K562 (cell line): Measurements from ENCODE around the gene SP4. TPM values are rescaled to one million over a fixed set of nuclear protein-coding genes. Genes with fewer than 3 reads are reported as not detected.

ENCODE experiments used
- ATAC-seq: fragments of 200-7000 bp; cut with Tn5 transposase; 3 replicates; pipeline ENCODE4 v1.9.1; 2020; ENCODE audit warnings: moderate library complexity
- BruUV-seq: library from RNA; stranded (reverse); fragments of 400-500 nt; replicated peaks from 2 replicates; lab custom pipeline; 2021; lab: Mats Ljungman, UMichigan
- CTCF ChIA-PET: fragments of 300-600 bp; formaldehyde crosslinking; extraction: SDS; loops from one replicate; lab custom pipeline; 2021; ENCODE audit warnings: low intra/inter-chr PET ratio; lab: Yijun Ruan, JAX
- POLR2A ChIA-PET: fragments of 300-600, 350-650 bp; sonication (Branson Sonifier 250); formaldehyde crosslinking; extraction: SDS; loops from one replicate; lab custom pipeline; 2021; ENCODE audit warnings: antibody characterized with exemption, inconsistent platforms; lab: Yijun Ruan, JAX
- DNase-seq, 4 experiments: peaks; one replicate each; pipeline versions ENCODE4 v3.0.0 to v3.0.0-alpha.2; 2011 to 2018; ENCODE audit warnings: low spot score in 3 of 4, mixed read lengths in 3 of 4; ENCODE audit errors: extremely low read depth in 1 of 4
- FAIRE-seq: peaks from 2 replicates; lab custom pipeline; 2011; peaks lifted over from hg19 to GRCh38; lab: Jason Lieb, UNC
- H2AFZ ChIP-seq: 2 replicates; pipeline ENCODE4 v1.6.0; 2011; ENCODE audit warnings: low read depth, low read length, control low read depth, inconsistent platforms
- H3K27ac ChIP-seq: fragments of 200-600 bp; 3 replicates; pipeline ENCODE4 v1.8.0; 2011; ENCODE audit warnings: low read depth, mild to moderate bottlenecking, control low read depth, inconsistent platforms, low read length, moderate library complexity, mixed read lengths; ENCODE audit errors: extremely low read depth
- H3K27me3 ChIP-seq, 2 experiments: fragments of 300-600 bp in 1 of 2; 2 replicates in 1 of 2; 3 replicates in 1 of 2; pipeline versions ENCODE4 v1.6.0 to v1.8.0; 2011; ENCODE audit warnings: inconsistent platforms in 2 of 2, low read length in 2 of 2, mild to moderate bottlenecking in 1 of 2, mixed read lengths in 1 of 2, moderate library complexity in 1 of 2; ENCODE audit not compliant: control insufficient read depth in 2 of 2, insufficient read depth in 2 of 2
- H3K36me3 ChIP-seq: fragments of 300-600 bp; 3 replicates; pipeline ENCODE4 v1.8.0; 2011; ENCODE audit warnings: mild to moderate bottlenecking, low read length, inconsistent platforms; ENCODE audit not compliant: control insufficient read depth, insufficient read depth
- H3K4me1 ChIP-seq, 2 experiments: fragments of 200-600 bp in 1 of 2; replicated peaks in 1 of 2; 2 replicates in 1 of 2; 3 replicates in 1 of 2; pipeline versions ENCODE4 v1.5.1 to v1.8.0; 2011; ENCODE audit warnings: inconsistent platforms in 2 of 2, low read length in 2 of 2, mild to moderate bottlenecking in 1 of 2, mixed read lengths in 1 of 2, moderate library complexity in 1 of 2; ENCODE audit not compliant: control insufficient read depth in 2 of 2, insufficient read depth in 2 of 2
- H3K4me2 ChIP-seq: 2 replicates; pipeline ENCODE4 v1.6.1; 2011; ENCODE audit warnings: low read length, control low read depth, inconsistent platforms, mixed read lengths; ENCODE audit not compliant: insufficient read depth
- H3K4me3 ChIP-seq: fragments of 200-600 bp; sonication (generic), shearing (Covaris generic); 2 replicates; pipeline ENCODE4 v1.5.1; 2016; ENCODE audit warnings: control low read depth, inconsistent platforms
- H3K79me2 ChIP-seq: fragments of 200-600 bp; 3 replicates; pipeline ENCODE4 v1.8.0; 2011; ENCODE audit warnings: low read length, inconsistent platforms; ENCODE audit not compliant: control insufficient read depth, insufficient read depth
- H3K9ac ChIP-seq, 2 experiments: 2 replicates each; pipeline versions ENCODE4 v1.6.0 to v1.6.1; 2011; ENCODE audit warnings: low read depth in 2 of 2, low read length in 2 of 2, control low read depth in 1 of 2, inconsistent platforms in 1 of 2, mild to moderate bottlenecking in 1 of 2, mixed read lengths in 1 of 2; ENCODE audit not compliant: insufficient read depth in 1 of 2
- H3K9me1 ChIP-seq: one replicate; pipeline ENCODE4 v1.6.0; 2011; ENCODE audit warnings: inconsistent platforms, mild to moderate bottlenecking, low read length, moderate library complexity; ENCODE audit not compliant: control insufficient read depth, insufficient read depth
- H3K9me3 ChIP-seq: replicated peaks from 2 replicates; pipeline ENCODE4 v1.5.1; 2011; ENCODE audit warnings: low read depth, low read length, inconsistent platforms; ENCODE audit not compliant: control insufficient read depth, insufficient read depth
- H4K20me1 ChIP-seq: replicated peaks from 2 replicates; pipeline ENCODE4 v1.6.1; 2011; ENCODE audit warnings: low read length, inconsistent platforms, mixed read lengths; ENCODE audit not compliant: control insufficient read depth, insufficient read depth
- ARID1B ChIP-seq: fragments of 450-650 bp; IDR thresholded peaks from 2 replicates; pipeline ENCODE4 v1.6.1; 2016; ENCODE audit warnings: antibody characterized with exemption, mild to moderate bottlenecking, inconsistent platforms
- CBFA2T3 ChIP-seq: fragments of 450-650 bp; IDR thresholded peaks from 2 replicates; pipeline ENCODE4 v1.6.1; 2017
- CREBBP ChIP-seq: IDR thresholded peaks from one replicate; pipeline ENCODE4 v1.6.1; 2012; ENCODE audit warnings: low read depth, mild to moderate bottlenecking, control low read depth, inconsistent platforms, low read length
- ILF3 ChIP-seq: fragments of 450-650 bp; IDR thresholded peaks from 2 replicates; pipeline ENCODE4 v1.6.1; 2018; ENCODE audit warnings: antibody characterized with exemption, mild to moderate bottlenecking, moderate library complexity, borderline replicate concordance
- MLLT1 ChIP-seq, 2 experiments: fragments of 450-650 bp; IDR thresholded peaks; 2 replicates each; pipeline ENCODE4 v1.6.1; 2016
- MTF1 ChIP-seq: fragments of 250-450 bp; sonication (Bioruptor Pico); IDR thresholded peaks from 2 replicates; pipeline ENCODE4 v1.9.0; 2021; ENCODE audit warnings: moderate library complexity, mild to moderate bottlenecking, inconsistent platforms, borderline replicate concordance
- RAD51 ChIP-seq: fragments of 450-650 bp; IDR thresholded peaks from 2 replicates; pipeline ENCODE4 v1.7.1; 2016; ENCODE audit warnings: low read depth, mild to moderate bottlenecking, borderline replicate concordance
- TCF3 ChIP-seq: sonication (generic); formaldehyde crosslinking; IDR thresholded peaks from 2 replicates; pipeline ENCODE4 v1.4.0; 2020; ENCODE audit warnings: mild to moderate bottlenecking, missing genetic modification reagents
- TFE3 ChIP-seq: fragments of 450-650 bp; formaldehyde crosslinking; IDR thresholded peaks from 2 replicates; pipeline ENCODE4 v1.4.0; 2020; ENCODE audit warnings: mild to moderate bottlenecking, mixed read lengths
- ZNF41 ChIP-seq: fragments of 250-450 bp; sonication (Bioruptor Pico); conservative IDR thresholded peaks from 2 replicates; pipeline ENCODE4 v1.4.0; 2020; ENCODE audit warnings: mild to moderate bottlenecking
- ZNF830 ChIP-seq: fragments of 250-450 bp; sonication (Bioruptor Pico); IDR thresholded peaks from 2 replicates; pipeline ENCODE4 v1.5.0; 2021; ENCODE audit warnings: mild to moderate bottlenecking
- WGBS: fragments of 100-300 bp; shearing (Covaris generic); methylation state at CpG from one replicate; pipeline ENCODE4 v1.1.6; 2016; ENCODE audit warnings: low coverage, mixed read lengths; ENCODE audit not compliant: insufficient coverage; ENCODE audit errors: missing lambda C conversion rate; 5-methylcytosine and 5-hydroxymethylcytosine counted together
- in situ Hi-C: fragments of 300-500 bp; cut with MboI; formaldehyde crosslinking; loops from 4 replicates; pipeline ENCODE4 v1.15.0; 2018; ENCODE audit warnings: inconsistent platforms, mixed read lengths
- intact Hi-C: fragments of 100-400 bp; cut with micrococcal nuclease; formaldehyde crosslinking; loops from 2 replicates; pipeline ENCODE4 v1.14.2; 2022
- polyA plus RNA-seq, 8 experiments: library from polyadenylated mRNA; depleted of rRNA in 4 of 8; stranded (reverse) in 5 of 8; unstranded in 3 of 8; fragments of >200 nt; fragmentation: Nextera tagmentation in 2 of 8; fragmentation: Illumina TruSeq in 1 of 8; extraction: Ambion mirVana in 2 of 8; extraction: Trizol in 1 of 8; gene quantifications; 2 replicates each; pipeline versions ENCODE4 v1.2.1 to v1.2.3, GENCODE V29; 2011 to 2014; ENCODE audit warnings: inconsistent platforms in 1 of 8, missing spikeins in 1 of 8
- total RNA-seq, 7 experiments: library from RNA; depleted of rRNA in 6 of 7; stranded (reverse); fragments of >200 nt in 6 of 7; fragmentation: Illumina TruSeq in 2 of 7; extraction: Trizol in 2 of 7; gene quantifications; 2 replicates each; pipeline versions ENCODE4 v1.2.1 to v1.2.3, GENCODE V29; 2011 to 2021; ENCODE audit warnings: low replicate concordance in 1 of 7

The SP4 gene
- total and polyA plus RNA-seq, 9 of the 15 experiments (the other 6 are each of a cell fraction or from before 2014, with no cell fraction given), result 2.4 to 9.4 (median 4.5) TPM

- BruUV-seq, result no TSS peak
- H2AFZ ChIP-seq, result peak overlapping the region; percentile 53; the same call in 1 of the 2 replicates
- ATAC-seq (peak; percentile 28; the same call in 2 of the 3 replicates), DNase-seq (peak in 2 of 4 experiments; percentile 15 to 20), FAIRE-seq (no peak)
- TF ChIP-seq CBFA2T3 (peak; percentile 45), TFE3 (0 out of 2 replicates have a peak, but pooled peaks have one; percentile 19), MTF1 (CRISPR knock-in tag) (no peak), ILF3 (no peak), ARID1B (0 out of 2 replicates have a peak, but pooled peaks have one; percentile 15), ZNF830 (no peak), MLLT1 (IDR thresholded peaks at IDR 0.05) (no peak), TCF3 (CRISPR knock-in tag) (peak; percentile 60), CREBBP (no peak), RAD51 (no peak), ZNF41 (CRISPR knock-in tag) (no peak)
- no peaks in the 10 kb centered on the region for H3K79me2 ChIP-seq
- intact Hi-C loops, result no loop called here
- H3K27ac ChIP-seq, result no peak overlapping the region
- H3K4me2 ChIP-seq, result no peak overlapping the region
- in situ Hi-C loops, result no loop called here
- no peak overlapping the region for H3K4me3 ChIP-seq
- no peak overlapping the region for H3K9ac ChIP-seq
- no peaks in the 10 kb centered on the region for H4K20me1 ChIP-seq
- ChIA-PET POLR2A (interaction anchor here (0.7 to 2.1 kb wide), 2 partner anchors 14 to 651 kb away, joined by 3 to 11 read pairs; no protein-coding TSS in a partner anchor), CTCF (no interaction called here)
- H3K9me3 ChIP-seq, result no peaks in the 10 kb centered on the region
- no peaks in the 10 kb centered on the region for H3K9me1 ChIP-seq
- H3K27me3 ChIP-seq, result peaks cover 0 to 11% of the 10 kb centered on the region in 2 experiments; a peak in 2 of 5 replicates
- WGBS, result 7% methylated on average over 1 of the region's 1 CpG
- H3K4me1 ChIP-seq, result peaks cover 0 to 26% of the 10 kb centered on the region in 2 experiments; a peak in 3 of 5 replicates
- no peaks in the 10 kb centered on the region for H3K36me3 ChIP-seq
These were observed 15.5 kb upstream of the SP4 start for GRCh38 chr7:21412410-21412851.
